NCI-H526 treated with DMSO at 0.1 percent for 48 hours (cell line): Measurements from ENCODE around the gene ZNF790.
A peak's percentile ranks its signal among the peaks of the same experiment; 100 is the strongest.
"Not testable (repeated sequence)": the region's sequence is repeated elsewhere in the genome, so short reads cannot be mapped to it uniquely, and the experiment has no call there.

ENCODE experiments used
- DNase-seq: peaks from one replicate; lab custom pipeline; 2025; lab: John Stamatoyannopoulos, UW

The ZNF790 gene

GRCh38 chr19:36837906-36838783, at the start of gene ZNF790:
ZNF790 (minus strand) TSS chr19:36838387; CDS start chr19:36825619, 12,768 bp downstream.
- DNase-seq: peak; percentile 93

GRCh38 chr19:36876993-36877938, 39.1 kb upstream of the ZNF790 start:
- DNase-seq: no peak

GRCh38 chr19:36851898-36852297, 13.7 kb upstream of the ZNF790 start:
- DNase-seq: no peak

- DNase-seq: peak; percentile 96
Measured at GRCh38 chr19:36850559-36851442, 12.6 kb upstream of the ZNF790 start, which contains the start of gene ZNF345. ZNF345 (plus strand) TSS chr19:36850876; CDS start chr19:36876831, 25,955 bp downstream.

DNA sequence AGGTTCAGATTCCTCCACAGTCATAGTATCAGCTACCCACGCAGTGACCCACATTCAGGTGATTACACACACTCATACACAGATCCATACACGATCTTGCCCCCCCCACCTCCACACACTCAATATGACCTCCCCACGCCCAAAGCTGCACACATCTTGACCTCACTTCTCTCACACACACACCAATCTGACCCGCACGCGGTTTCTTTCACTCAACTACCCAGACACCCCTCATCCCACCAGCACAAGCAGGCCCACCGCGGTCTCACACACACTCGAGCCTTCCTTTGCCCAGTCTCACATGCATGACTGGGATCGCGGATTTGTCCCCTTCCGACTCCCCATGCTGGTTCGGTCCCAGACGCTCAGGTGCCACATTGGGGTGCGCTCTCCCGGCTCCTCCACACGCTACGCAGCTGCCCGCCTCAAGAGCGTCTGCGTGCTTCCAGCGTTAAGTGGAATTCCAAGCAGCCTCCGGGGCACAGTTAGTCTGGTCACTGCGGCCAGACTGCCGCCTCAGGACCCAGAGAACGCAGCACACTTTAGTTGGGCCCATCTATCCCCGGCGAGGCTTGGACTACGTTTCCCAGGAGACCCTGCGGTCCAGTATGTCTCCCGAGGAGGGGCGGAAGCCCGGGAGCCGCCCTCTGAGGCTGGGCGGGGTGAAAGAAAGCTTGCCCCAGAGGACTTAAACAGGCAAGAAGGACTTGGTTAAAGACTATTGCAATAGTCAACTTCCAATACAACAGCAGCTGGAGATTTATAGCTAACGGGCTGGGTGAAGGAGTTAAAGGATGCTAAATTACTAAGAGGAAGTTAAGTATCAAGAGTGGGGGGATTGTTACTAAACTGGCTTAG, 11.7 kb upstream of the ZNF790 start:
- peak; percentile 93 for DNase-seq

GRCh38 chr19:36847968-36848367, 9.8 kb upstream of the ZNF790 start:
- no peak for DNase-seq

DNA sequence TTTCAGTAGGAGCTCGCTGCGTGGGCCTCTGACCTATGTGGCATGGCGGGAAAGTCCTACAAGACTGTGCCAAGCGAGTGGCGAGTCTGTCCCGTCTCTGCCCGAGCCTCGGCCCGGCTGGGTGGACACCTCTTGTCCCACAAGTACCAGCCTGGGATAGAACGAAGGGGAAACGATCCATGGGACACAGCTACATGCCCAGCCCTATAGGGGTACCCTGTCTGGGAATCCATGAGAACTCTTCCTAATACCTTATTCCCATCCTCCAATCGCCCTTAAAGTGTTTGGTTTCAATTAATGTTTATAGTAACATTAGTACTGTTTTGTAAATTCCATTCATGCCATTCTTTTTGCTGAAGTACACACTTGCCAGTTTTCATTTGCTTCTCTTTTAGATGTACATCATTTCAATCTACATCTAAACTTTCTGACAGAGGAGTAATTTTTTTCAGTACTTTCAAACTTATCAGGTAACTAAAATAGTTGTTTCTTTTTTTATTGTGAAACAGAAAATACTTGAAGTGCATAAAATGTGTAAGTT, 667 bp upstream of the ZNF790 start:
- no peak for DNase-seq

- DNase-seq: no peak
Measured at GRCh38 chr19:36837176-36837905, 846 bp downstream of the ZNF790 start.

DNA sequence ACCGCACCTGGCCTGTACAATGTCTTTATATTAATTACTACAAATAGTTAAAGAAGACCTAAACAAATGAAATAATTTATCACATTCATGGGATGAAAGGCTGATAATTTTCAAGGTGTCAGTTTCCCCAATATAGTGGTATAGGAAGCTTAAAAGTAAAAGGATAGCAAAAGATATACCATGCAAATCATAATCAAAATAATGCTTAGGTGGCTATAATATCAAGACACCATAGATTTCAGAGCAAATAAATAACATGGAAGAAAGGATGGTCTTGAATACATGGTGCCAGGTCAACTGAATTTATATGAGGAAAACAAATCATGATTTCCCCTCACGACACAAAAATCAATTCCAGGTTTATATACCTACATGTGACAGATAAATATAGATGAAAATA, 4.8 kb downstream of the ZNF790 start:
- DNase-seq: no peak

- no peak for DNase-seq
Measured at GRCh38 chr19:36821758-36822157, 16.4 kb downstream of the ZNF790 start.

- DNase-seq: no peak
Measured at GRCh38 chr19:36819130-36819630, 19.0 kb downstream of the ZNF790 start.

DNA sequence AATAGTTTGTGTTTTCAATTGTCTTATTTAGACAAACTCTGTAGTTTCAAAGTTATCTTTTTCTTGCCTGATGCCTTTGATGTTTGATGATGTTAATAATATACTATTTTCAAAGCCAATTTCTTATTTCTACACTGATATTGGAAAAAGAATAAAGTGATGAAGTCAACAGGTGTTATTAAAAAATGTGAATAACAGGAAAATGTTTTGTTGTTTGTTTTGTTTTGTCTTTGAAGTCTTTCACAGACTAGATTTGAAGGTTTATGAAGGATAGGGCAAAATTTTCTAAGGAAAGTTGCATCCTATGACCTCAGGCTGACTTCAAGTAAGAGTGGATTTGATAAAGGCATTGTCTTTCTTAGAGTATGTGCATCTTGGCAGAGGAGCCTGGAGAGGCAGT, 31.2 kb downstream of the ZNF790 start:
- no peak for DNase-seq

DNA sequence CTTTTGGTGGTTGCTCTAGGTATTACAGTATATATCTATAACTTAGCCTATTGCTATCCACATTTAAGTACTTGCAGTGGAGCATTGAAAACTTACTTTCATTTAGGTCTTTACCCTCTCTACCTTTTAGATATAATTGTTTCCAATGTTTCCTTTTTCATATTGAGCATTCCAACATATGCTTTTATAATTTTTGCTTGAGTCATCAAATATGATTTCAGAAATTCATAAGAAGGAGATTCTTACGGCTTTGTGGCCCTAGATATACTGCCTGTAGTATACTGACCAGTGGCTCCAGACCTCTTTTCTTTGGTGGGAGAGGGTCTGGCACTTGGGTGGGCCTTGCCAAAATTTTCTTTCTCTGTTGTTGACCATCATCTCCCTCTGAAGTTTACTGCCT, 32.8 kb downstream of the ZNF790 start:
- no peak for DNase-seq

DNA sequence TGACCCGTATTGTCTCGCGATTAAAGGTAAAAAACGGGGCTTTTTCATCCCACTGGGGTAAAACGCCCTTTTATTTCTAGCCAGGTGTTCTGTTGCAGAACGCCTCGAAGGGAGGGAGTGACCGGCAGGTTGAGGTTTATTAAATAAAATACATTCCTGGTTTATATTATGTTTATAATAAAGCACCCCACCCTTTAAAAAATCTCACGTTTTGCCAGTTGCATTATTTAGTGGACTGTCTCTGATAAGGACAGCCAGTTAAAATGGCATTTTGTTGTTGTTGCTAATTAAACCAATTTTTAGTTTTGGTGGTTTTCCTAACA, 40.4 kb downstream of the ZNF790 start:
- no peak for DNase-seq

- no peak for DNase-seq
Measured at GRCh38 chr19:36796714-36796992, 41.5 kb downstream of the ZNF790 start.

DNA sequence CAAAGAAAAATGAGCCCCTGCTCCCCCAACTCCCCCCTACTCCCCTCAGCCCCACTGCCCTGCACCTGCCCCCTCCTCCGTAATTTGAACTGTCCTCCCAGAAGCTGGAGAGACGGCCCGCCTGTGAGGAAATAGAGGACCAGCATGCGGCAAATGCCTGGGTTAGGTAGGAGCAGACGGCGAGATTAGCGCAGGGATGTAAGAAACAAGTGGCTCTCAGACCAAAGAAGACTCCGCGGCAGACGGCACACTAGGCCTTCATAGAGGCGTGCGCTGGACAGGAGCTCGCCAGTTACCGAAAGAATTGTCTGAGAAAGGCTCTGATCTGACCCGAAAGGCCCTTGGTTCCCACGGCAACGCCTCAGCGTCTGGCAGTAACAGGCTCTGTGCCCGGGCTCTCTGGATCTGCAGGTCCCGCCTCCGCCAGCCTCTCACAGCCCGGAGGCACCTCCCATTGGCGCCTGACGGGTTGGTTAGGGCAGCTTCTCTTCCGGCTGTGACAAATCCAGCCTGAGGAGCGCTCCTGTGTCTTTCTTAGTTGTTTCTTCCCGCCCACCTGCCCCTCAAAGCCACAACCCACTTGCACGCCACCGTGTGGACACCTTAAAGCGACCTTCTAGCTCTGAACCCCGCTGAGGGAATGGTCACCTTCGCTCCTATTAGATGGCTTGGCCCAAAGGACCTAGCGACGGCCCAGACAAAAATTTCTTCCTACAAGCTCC, 46.6 kb downstream of the ZNF790 start:
- DNase-seq: not testable (repeated sequence)

- DNase-seq: no peak
Measured at GRCh38 chr19:36775768-36776167, 62.4 kb downstream of the ZNF790 start.

DNA sequence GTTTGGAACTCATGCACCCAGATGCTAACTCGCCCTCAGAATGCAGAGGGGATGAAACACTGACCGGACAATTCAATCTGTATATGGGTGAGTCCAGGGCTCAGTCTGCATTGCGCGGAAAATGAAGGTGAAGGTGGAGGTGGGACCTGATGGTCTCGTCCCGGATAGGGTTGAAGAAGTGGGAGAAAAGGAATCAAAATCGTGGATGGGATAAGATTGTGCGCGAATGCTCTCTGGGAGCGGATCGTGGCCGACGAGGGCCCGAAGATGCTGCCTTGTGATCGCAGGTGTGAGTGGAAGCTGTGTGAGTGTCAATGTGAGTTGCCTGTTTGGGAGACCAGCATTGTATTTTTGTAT, 65.0 kb downstream of the ZNF790 start:
- DNase-seq: no peak
